SK-N-SH treated with all-trans-retinoic acid at 6 μM for 48 hours (cell line): ENCODE data around the gene TNFSF13B.

ENCODE experiments used
- ATAC-seq: fragments of 200-7000 bp; cut with Tn5 transposase; 3 replicates; pipeline ENCODE4 v1.9.1; 2020; ENCODE audit warnings: mild to moderate bottlenecking, moderate library complexity
- ARNTL ChIP-seq: fragments of 450-650 bp; formaldehyde crosslinking; IDR thresholded peaks from 2 replicates; pipeline ENCODE4 v1.5.0; 2020; ENCODE audit warnings: low read depth, mild to moderate bottlenecking, moderate library complexity, borderline replicate concordance
- BACH2 ChIP-seq: fragments of 250-450 bp; sonication (Bioruptor Pico); IDR thresholded peaks from 2 replicates; pipeline ENCODE4 v1.9.0; 2021; ENCODE audit warnings: mild to moderate bottlenecking, borderline replicate concordance
- CREB5 ChIP-seq: fragments of 250-450 bp; sonication (Bioruptor Pico); IDR thresholded peaks from 2 replicates; pipeline ENCODE4 v1.5.1; 2020; ENCODE audit warnings: low read depth, mild to moderate bottlenecking, moderate library complexity
- CSDC2 ChIP-seq: fragments of 250-450 bp; sonication (Bioruptor Pico); IDR thresholded peaks from 2 replicates; pipeline ENCODE4 v1.5.0; 2020; ENCODE audit warnings: mild to moderate bottlenecking, moderate library complexity
- ESRRG ChIP-seq: fragments of 250-450 bp; sonication (Bioruptor Pico); IDR thresholded peaks from 2 replicates; pipeline ENCODE4 v1.6.1; 2021; ENCODE audit warnings: mild to moderate bottlenecking
- GLIS3 ChIP-seq: fragments of 250-450 bp; sonication (Bioruptor Pico); IDR thresholded peaks from 2 replicates; pipeline ENCODE4 v1.5.0; 2020; ENCODE audit warnings: mild to moderate bottlenecking, moderate library complexity
- ISL1 ChIP-seq: fragments of 250-450 bp; sonication (Bioruptor Pico); IDR thresholded peaks from 2 replicates; pipeline ENCODE4 v2.1.2; 2022; ENCODE audit warnings: mild to moderate bottlenecking, moderate library complexity
- OSR1 ChIP-seq: fragments of 250-450 bp; sonication (Bioruptor Pico); IDR thresholded peaks from 2 replicates; pipeline ENCODE4 v1.8.0; 2022; ENCODE audit warnings: moderate library complexity, mild to moderate bottlenecking, inconsistent platforms
- PPARA ChIP-seq: fragments of 250-450 bp; sonication (Bioruptor Pico); IDR thresholded peaks from 2 replicates; pipeline ENCODE4 v1.5.0; 2020; ENCODE audit warnings: mild to moderate bottlenecking, borderline replicate concordance
- RARB ChIP-seq: fragments of 250-450 bp; sonication (Bioruptor Pico); IDR thresholded peaks from 2 replicates; pipeline ENCODE4 v1.8.0; 2021; ENCODE audit warnings: mild to moderate bottlenecking, moderate library complexity
- SNAI2 ChIP-seq: fragments of 250-450 bp; sonication (Bioruptor Pico); IDR thresholded peaks from 2 replicates; pipeline ENCODE4 v1.5.0; 2020; ENCODE audit warnings: mild to moderate bottlenecking, moderate library complexity
- TCF4 ChIP-seq: fragments of 250-450 bp; sonication (Bioruptor Pico); IDR thresholded peaks from 2 replicates; pipeline ENCODE4 v1.8.0; 2021; ENCODE audit warnings: mild to moderate bottlenecking, moderate library complexity, borderline replicate concordance
- TOX ChIP-seq: fragments of 250-450 bp; sonication (Bioruptor Pico); IDR thresholded peaks from 2 replicates; pipeline ENCODE4 v1.8.0; 2021; ENCODE audit warnings: mild to moderate bottlenecking, moderate library complexity, borderline replicate concordance
- ZC3H10 ChIP-seq: fragments of 250-450 bp; sonication (Bioruptor Pico); IDR thresholded peaks from 2 replicates; pipeline ENCODE4 v1.5.1; 2021; ENCODE audit warnings: mild to moderate bottlenecking, moderate library complexity
- ZFP30 ChIP-seq: fragments of 450-650 bp; formaldehyde crosslinking; IDR thresholded peaks from 2 replicates; pipeline ENCODE4 v1.5.0; 2022; ENCODE audit warnings: mild to moderate bottlenecking, moderate library complexity
- ZNF565 ChIP-seq: fragments of 450-650 bp; formaldehyde crosslinking; conservative IDR thresholded peaks from 2 replicates; pipeline ENCODE4 v1.5.0; 2020; ENCODE audit warnings: low read depth, mild to moderate bottlenecking, moderate library complexity
- ZNF70 ChIP-seq: fragments of 450-650 bp; formaldehyde crosslinking; IDR thresholded peaks from 2 replicates; pipeline ENCODE4 v1.5.0; 2020; ENCODE audit warnings: mild to moderate bottlenecking, moderate library complexity
- ZNF8 ChIP-seq: fragments of 450-650 bp; formaldehyde crosslinking; IDR thresholded peaks from 2 replicates; pipeline ENCODE4 v1.5.0; 2020; ENCODE audit warnings: mild to moderate bottlenecking, moderate library complexity
- TF ChIP-seq, protein P1 (sequence below): fragments of 250-450 bp; sonication (Bioruptor Pico); IDR thresholded peaks from 2 replicates; pipeline ENCODE4 v1.8.0; 2020; ENCODE audit warnings: mild to moderate bottlenecking, moderate library complexity, borderline replicate concordance
- TF ChIP-seq, protein P2 (sequence below): fragments of 250-450 bp; sonication (Bioruptor Pico); IDR thresholded peaks from 2 replicates; pipeline ENCODE4 v1.5.1; 2021; ENCODE audit warnings: mild to moderate bottlenecking, moderate library complexity
- TF ChIP-seq, protein P3 (sequence below): fragments of 250-450 bp; sonication (Bioruptor Pico); IDR thresholded peaks from 2 replicates; pipeline ENCODE4 v1.8.0; 2021; ENCODE audit warnings: low read depth, mild to moderate bottlenecking, moderate library complexity, borderline replicate concordance

The TNFSF13B gene

GRCh38 chr13:108332791-108333190 is 63.3 kb downstream of the TNFSF13B start:
- no peak for TF ChIP-seq SNAI2 (CRISPR knock-in tag)
- TF ChIP-seq ESRRG (CRISPR knock-in tag), result no peak
- TF ChIP-seq ZNF565 (CRISPR knock-in tag), result no peak
- ATAC-seq, result no peak

- peak; percentile 64; the same call in 2 of the 3 replicates for ATAC-seq
- TF ChIP-seq TOX, result no peak
- no peak for TF ChIP-seq PPARA (CRISPR knock-in tag)
- no peak for TF ChIP-seq OSR1 (CRISPR knock-in tag)
- no peak for TF ChIP-seq CSDC2 (CRISPR knock-in tag)
- TF ChIP-seq ZNF565 (CRISPR knock-in tag), result no peak
- no peak for TF ChIP-seq ZNF8 (CRISPR knock-in tag)
These were observed 73.1 kb downstream of the TNFSF13B start for GRCh38 chr13:108342369-108343289.

DNA sequence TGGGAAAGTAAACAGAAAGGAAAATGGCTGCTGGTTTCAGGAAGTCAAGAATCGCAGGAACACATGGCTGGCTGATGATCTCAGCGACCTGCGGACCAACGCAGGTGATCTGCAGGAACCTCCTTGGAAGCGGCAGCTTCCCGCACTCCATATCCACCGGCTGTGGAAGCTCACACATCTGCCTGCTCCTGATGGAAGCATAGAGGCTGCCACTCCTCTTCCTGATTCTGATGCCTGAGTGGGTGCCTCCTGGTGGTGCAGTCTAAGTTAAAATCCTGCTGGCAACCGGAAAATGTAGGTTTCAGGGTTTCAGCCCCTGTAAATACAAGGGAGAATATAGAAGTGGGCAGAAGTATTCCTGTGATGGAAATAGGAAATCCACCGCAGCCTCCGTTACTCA is 75.5 kb downstream of the TNFSF13B start:
- no peak for TF ChIP-seq CSDC2 (CRISPR knock-in tag)
- TF ChIP-seq ESRRG (CRISPR knock-in tag), result no peak
- TF ChIP-seq GLIS3 (CRISPR knock-in tag), result no peak
- no peak for TF ChIP-seq PPARA (CRISPR knock-in tag)
- TF ChIP-seq ARNTL (CRISPR knock-in tag), result no peak
- no peak for TF ChIP-seq OSR1 (CRISPR knock-in tag)
- TF ChIP-seq, protein P1, sequence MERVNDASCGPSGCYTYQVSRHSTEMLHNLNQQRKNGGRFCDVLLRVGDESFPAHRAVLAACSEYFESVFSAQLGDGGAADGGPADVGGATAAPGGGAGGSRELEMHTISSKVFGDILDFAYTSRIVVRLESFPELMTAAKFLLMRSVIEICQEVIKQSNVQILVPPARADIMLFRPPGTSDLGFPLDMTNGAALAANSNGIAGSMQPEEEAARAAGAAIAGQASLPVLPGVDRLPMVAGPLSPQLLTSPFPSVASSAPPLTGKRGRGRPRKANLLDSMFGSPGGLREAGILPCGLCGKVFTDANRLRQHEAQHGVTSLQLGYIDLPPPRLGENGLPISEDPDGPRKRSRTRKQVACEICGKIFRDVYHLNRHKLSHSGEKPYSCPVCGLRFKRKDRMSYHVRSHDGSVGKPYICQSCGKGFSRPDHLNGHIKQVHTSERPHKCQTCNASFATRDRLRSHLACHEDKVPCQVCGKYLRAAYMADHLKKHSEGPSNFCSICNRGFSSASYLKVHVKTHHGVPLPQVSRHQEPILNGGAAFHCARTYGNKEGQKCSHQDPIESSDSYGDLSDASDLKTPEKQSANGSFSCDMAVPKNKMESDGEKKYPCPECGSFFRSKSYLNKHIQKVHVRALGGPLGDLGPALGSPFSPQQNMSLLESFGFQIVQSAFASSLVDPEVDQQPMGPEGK (CRISPR knock-in tag), result no peak
- no peak for TF ChIP-seq ISL1 (CRISPR knock-in tag)
- TF ChIP-seq ZNF70 (CRISPR knock-in tag), result no peak
- TF ChIP-seq ZC3H10 (CRISPR knock-in tag), result no peak
- no peak for TF ChIP-seq ZNF8 (CRISPR knock-in tag)
- no peak for TF ChIP-seq RARB (CRISPR knock-in tag)
- TF ChIP-seq SNAI2 (CRISPR knock-in tag), result no peak
- TF ChIP-seq BACH2, result no peak
- TF ChIP-seq TOX, result no peak
- TF ChIP-seq ZFP30 (CRISPR knock-in tag), result no peak
- no peak for TF ChIP-seq TCF4 (CRISPR knock-in tag)
- no peak; the same call in 2 of the 3 replicates for ATAC-seq

GRCh38 chr13:108346376-108346775 is 76.9 kb downstream of the TNFSF13B start:
- no peak for ATAC-seq
- TF ChIP-seq GLIS3 (CRISPR knock-in tag) (no peak), ZNF8 (CRISPR knock-in tag) (no peak), SNAI2 (CRISPR knock-in tag) (no peak), BACH2 (no peak), ZNF565 (CRISPR knock-in tag) (no peak), ISL1 (CRISPR knock-in tag) (no peak), ZNF70 (CRISPR knock-in tag) (no peak), OSR1 (CRISPR knock-in tag) (no peak), RARB (CRISPR knock-in tag) (no peak), ZC3H10 (CRISPR knock-in tag) (no peak), CSDC2 (CRISPR knock-in tag) (no peak), ESRRG (CRISPR knock-in tag) (no peak), ZFP30 (CRISPR knock-in tag) (no peak), CREB5 (CRISPR knock-in tag) (no peak), PPARA (CRISPR knock-in tag) (no peak)
- TF ChIP-seq, protein P1 (CRISPR knock-in tag), result no peak
- TF ChIP-seq, protein P2, sequence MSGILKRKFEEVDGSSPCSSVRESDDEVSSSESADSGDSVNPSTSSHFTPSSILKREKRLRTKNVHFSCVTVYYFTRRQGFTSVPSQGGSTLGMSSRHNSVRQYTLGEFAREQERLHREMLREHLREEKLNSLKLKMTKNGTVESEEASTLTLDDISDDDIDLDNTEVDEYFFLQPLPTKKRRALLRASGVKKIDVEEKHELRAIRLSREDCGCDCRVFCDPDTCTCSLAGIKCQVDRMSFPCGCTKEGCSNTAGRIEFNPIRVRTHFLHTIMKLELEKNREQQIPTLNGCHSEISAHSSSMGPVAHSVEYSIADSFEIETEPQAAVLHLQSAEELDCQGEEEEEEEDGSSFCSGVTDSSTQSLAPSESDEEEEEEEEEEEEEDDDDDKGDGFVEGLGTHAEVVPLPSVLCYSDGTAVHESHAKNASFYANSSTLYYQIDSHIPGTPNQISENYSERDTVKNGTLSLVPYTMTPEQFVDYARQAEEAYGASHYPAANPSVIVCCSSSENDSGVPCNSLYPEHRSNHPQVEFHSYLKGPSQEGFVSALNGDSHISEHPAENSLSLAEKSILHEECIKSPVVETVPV, result no peak
- TF ChIP-seq, protein P3, sequence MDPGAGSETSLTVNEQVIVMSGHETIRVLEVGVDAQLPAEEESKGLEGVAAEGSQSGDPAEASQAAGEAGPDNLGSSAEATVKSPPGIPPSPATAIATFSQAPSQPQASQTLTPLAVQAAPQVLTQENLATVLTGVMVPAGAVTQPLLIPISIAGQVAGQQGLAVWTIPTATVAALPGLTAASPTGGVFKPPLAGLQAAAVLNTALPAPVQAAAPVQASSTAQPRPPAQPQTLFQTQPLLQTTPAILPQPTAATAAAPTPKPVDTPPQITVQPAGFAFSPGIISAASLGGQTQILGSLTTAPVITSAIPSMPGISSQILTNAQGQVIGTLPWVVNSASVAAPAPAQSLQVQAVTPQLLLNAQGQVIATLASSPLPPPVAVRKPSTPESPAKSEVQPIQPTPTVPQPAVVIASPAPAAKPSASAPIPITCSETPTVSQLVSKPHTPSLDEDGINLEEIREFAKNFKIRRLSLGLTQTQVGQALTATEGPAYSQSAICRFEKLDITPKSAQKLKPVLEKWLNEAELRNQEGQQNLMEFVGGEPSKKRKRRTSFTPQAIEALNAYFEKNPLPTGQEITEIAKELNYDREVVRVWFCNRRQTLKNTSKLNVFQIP (CRISPR knock-in tag), result no peak
